H1 (cell line): ENCODE data around the gene NCCRP1.

Experiments used
- ATF2 ChIP-seq: IDR thresholded peaks from 2 replicates; pipeline ENCODE4 v1.6.1; 2012; ENCODE audit warnings: low read length, inconsistent platforms
- CTCF ChIP-seq, 3 experiments: IDR thresholded peaks; 1 replicate in 2 of 3; 2 replicates in 1 of 3; pipeline versions ENCODE4 v1.5.1 to v1.6.1; 2011; ENCODE audit warnings: low read length in 3 of 3, mild to moderate bottlenecking in 3 of 3, inconsistent platforms in 2 of 3, low read depth in 1 of 3, moderate library complexity in 1 of 3; ENCODE audit not compliant: insufficient read depth in 1 of 3; ENCODE audit errors: control extremely low read depth in 1 of 3
- POLR2A ChIP-seq, 2 experiments: IDR thresholded peaks; 1 replicate in 1 of 2; 2 replicates in 1 of 2; pipeline ENCODE4 v1.6.1; 2011; ENCODE audit warnings: low read depth in 2 of 2, low read length in 2 of 2, mild to moderate bottlenecking in 2 of 2; ENCODE audit errors: control extremely low read depth in 1 of 2
- RAD21 ChIP-seq, 2 experiments: IDR thresholded peaks in 1 of 2; conservative IDR thresholded peaks in 1 of 2; 2 replicates each; pipeline ENCODE4 v1.6.1; 2011; ENCODE audit warnings: low read depth in 2 of 2, low read length in 2 of 2, improper control_type of control experiment in 1 of 2, inconsistent platforms in 1 of 2, mild to moderate bottlenecking in 1 of 2, moderate library complexity in 1 of 2
- RFX5 ChIP-seq: IDR thresholded peaks from 2 replicates; pipeline ENCODE4 v1.6.1; 2011; ENCODE audit warnings: low read depth, low read length, improper control_type of control experiment, borderline replicate concordance
- SIRT6 ChIP-seq: IDR thresholded peaks from one replicate; pipeline ENCODE4 v1.7.1; 2012; ENCODE audit warnings: low read length, inconsistent platforms

GRCh38 chr19:39147480-39147879 is 49.3 kb upstream of the NCCRP1 start:
- no peak for TF ChIP-seq POLR2A (IDR thresholded peaks at IDR 0.05; ENCODE audit: control extremely low read depth in 1 of 2, low read depth in 2 of 2, low read length in 2 of 2)
- TF ChIP-seq ATF2: no peak
- no peak for TF ChIP-seq CTCF (IDR thresholded peaks at IDR 0.05; ENCODE audit: control extremely low read depth in 1 of 3, insufficient read depth in 1 of 3, low read depth in 1 of 3, low read length in 3 of 3)
- TF ChIP-seq RAD21 (IDR thresholded peaks at IDR 0.05 in 1 of 2, conservative IDR thresholded peaks at IDR 0.05 in 1 of 2; ENCODE audit: low read depth in 2 of 2, low read length in 2 of 2): no peak
- TF ChIP-seq RFX5: no peak
- no peak for TF ChIP-seq SIRT6
